GM19397 (cell line): ENCODE results near the gene SLC22A15.
"Not testable (repeated sequence)": the region's sequence is repeated elsewhere in the genome, so short reads cannot be mapped to it uniquely, and the experiment has no call there.

Experiments
- ATAC-seq: cut with Tn5 transposase; IDR thresholded peaks from one replicate; pipeline ENCODE4 v1.9.1; 2021; ENCODE audit warnings: mild to moderate bottlenecking, moderate library complexity; ENCODE audit not compliant: unreplicated experiment

Gene SLC22A15

DNA sequence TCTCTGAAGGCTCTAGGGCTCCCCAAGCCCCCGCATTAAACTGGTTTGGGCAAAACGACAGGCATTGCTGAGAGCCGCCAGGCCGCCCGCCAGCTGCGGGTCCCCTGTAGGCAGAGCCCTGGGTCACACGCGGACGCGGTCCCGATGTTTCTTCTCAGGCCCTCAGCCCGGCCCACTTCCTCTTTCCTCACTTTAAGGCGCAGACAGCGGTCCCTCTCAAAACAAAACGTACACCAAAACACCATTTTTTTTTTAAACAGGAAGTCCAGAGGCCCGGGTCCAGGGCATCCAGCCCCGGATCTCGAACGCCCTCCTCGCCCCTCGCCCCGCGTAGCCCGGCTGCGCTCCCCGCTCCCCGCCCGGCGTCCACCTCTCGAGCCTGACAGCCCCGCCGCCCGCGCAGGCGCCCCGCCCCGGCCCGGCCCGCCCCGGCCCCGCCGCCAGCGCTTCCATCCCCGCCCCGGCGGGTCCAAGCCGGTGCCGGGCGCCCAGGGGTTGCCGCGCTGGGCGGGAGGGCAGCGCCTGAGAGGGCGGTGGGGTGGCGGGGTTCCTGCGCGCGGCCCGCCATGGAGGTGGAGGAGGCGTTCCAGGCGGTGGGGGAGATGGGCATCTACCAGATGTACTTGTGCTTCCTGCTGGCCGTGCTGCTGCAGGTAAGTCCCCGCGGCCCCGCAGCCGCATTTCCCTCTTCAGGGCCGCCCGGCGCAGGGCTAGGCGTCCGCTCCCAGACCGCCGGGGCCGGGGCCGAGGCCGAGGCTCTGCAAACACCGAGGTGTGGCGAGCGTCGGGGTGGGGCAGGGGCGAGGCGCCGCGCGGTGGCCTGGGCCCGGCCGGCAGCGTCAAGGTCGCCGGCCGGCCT, at the start of gene SLC22A15:
Gene SLC22A15, plus strand, starts transcription at position 452 of the 859 bp plus-strand sequence. Its CDS starts 115 bp downstream, at position 567.
- peak; percentile 89 for ATAC-seq

DNA sequence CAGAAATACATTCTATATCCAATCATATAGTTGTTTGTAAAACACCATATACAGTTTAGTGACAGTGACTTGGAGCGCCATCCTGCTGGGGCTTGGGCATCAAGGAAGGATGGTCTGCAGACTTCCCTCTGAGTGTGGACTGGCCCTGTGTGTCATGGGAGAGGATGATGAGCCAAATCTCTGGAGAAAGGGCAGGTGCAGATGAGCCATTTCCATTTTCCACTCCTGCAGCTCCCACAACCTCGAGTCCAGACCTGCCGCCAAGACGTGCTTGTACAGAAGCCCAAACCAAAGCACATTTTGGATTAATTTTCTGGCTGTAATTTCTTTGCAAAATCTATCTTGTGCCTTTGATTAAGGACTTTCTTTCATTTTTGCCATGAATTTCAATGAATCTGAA, 48.3 kb upstream of the SLC22A15 start:
- no peak for ATAC-seq

DNA sequence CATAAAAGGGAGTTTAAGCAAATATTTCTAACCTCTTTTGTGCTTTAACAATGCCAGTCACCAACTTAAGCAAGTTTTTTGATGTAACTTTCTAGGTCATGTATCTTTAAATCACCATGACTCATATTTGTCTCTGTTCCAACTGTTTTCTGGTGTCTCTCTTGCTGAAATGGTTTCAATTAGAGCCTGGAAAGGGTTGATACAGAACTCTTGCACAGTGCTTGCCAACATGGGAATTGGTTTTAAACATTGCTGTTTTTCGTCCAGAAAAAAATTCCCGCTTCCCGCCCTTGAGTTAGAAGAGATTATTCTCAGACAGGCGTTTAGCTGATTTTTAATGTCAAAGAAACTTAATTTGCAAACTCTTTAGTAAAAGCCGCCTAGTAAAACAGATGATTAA, 46.4 kb upstream of the SLC22A15 start:
- ATAC-seq, result no peak

- ATAC-seq, result no peak
Observed at GRCh38 chr1:115933625-115934024, 42.7 kb upstream of the SLC22A15 start.

DNA sequence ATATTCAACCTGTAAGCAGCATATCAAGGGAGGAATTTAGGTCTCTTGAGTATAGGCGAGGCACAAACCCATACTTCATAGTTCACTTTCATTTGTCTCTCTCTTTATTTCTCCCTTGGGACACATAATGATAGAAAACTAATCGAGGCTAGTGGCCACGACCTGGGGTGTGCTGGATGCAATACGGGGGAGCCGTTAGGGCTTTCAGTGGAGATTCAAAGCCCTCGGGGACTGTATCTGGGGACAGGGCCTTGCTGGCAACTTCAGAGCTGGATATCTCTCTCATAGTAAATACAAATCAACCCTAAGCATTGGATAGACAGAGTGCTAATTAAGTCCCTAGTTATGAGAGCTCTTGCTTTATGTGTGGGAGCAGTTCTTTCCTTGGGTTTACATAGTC, 36.9 kb upstream of the SLC22A15 start:
- no peak for ATAC-seq

DNA sequence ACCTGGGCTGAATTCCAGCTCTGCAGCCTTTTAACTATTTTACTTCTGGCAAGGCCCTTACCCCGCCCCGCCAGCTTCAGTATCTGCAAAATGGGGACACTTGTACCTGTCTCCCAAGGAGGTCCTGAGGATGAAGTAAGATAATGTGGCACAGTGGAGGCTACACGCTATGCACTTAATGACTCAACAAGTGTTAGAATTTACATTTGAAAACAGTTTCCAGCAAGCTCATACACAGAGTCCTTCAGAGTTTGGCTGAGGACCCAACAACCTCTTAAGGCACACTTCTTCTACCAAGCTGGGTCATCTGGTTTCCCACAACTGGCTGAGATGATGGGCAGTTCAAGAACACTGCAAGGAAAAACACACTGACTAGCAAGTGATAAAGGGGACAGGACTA, 30.2 kb upstream of the SLC22A15 start:
- no peak for ATAC-seq

DNA sequence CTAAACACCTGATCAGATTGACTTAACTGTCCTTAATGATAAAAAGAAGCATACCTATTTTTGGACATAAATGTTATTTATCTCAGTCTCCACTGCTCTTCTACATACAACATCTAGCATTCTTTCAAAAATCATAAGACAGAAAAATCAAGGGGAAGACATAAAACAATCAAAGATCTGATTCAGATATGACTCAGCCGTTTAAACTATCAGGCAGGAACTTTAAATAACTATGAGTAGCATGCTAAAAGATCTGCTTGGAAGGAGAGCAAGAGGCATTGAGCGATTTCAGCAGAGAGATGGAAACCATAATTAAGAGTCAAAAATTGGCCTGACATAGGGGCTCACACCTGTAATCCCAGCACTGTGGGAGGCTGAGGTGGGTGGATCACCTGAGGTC, 27.2 kb upstream of the SLC22A15 start:
- ATAC-seq, result no peak

- no peak for ATAC-seq
Observed at GRCh38 chr1:115951560-115951959, 24.8 kb upstream of the SLC22A15 start.

DNA sequence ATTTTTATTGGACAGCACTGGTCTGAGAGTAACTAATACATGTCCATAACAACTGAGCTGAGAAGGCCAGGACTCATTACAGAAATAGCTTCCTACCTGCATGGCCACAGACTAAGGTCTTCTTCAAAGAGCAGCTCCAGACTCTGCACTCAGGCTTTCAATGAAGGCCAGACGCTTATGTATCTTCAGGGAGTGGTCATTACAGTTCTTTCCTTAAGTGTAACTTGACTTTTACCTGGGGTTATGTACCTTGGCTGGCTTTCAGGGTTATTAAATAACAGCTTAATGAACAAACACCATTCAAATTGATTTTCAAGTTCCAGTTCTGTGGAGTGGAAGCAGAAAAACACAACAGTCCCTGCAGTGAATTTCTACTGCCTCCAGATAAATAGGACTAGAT, 23.8 kb upstream of the SLC22A15 start:
- no peak for ATAC-seq

- ATAC-seq, result no peak
Observed at GRCh38 chr1:115953180-115953579, 23.1 kb upstream of the SLC22A15 start.

DNA sequence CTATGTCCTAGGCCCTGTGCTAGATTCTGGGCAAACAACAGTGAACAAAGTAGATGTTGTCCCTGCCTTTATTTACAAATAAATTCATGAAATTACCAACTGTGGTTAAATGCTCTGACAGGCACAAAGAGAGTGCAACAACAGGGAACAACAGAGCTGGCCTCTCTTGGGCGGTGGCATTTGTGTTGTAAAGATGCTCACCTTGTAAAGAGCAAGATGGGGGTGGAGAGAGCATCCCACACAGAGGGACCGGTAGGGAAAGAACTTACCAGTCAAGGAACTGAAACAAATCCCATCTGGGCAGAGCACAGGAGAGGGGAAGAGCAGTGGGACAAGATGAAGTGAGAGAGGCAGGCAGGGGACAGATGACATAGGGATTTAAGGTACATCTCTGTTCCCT, 21.6 kb upstream of the SLC22A15 start:
- no peak for ATAC-seq

- no peak for ATAC-seq
Observed at GRCh38 chr1:115955228-115955627, 21.1 kb upstream of the SLC22A15 start.

DNA sequence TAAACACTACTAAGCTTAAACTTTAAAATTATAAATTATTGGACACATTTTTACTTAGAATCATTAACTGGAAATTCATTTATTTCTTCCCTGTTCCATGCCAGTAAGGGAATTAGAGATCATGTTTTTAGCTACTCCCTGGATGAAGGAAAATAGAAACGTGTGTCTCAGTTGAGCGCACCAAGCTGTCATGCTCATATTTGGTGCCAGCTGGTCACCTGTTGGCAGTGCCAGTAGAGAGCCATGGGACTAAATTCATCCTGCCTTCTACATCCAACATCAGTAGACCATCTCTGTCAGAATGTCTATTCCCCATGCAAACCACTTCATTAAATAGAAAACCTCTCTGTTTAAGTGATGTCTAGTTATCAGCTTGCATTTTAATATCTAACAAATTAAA, 17.4 kb upstream of the SLC22A15 start:
- no peak for ATAC-seq

GRCh38 chr1:115969509-115969908, 6.8 kb upstream of the SLC22A15 start:
- no peak for ATAC-seq

GRCh38 chr1:115971778-115972177, 4.5 kb upstream of the SLC22A15 start:
- ATAC-seq, result not testable (repeated sequence)

GRCh38 chr1:115973154-115973553, 3.2 kb upstream of the SLC22A15 start:
- no peak for ATAC-seq

GRCh38 chr1:115975569-115976061, 698 bp upstream of the SLC22A15 start:
- no peak for ATAC-seq

- no peak for ATAC-seq
Observed at GRCh38 chr1:115976921-115977498, 697 bp downstream of the SLC22A15 start.

DNA sequence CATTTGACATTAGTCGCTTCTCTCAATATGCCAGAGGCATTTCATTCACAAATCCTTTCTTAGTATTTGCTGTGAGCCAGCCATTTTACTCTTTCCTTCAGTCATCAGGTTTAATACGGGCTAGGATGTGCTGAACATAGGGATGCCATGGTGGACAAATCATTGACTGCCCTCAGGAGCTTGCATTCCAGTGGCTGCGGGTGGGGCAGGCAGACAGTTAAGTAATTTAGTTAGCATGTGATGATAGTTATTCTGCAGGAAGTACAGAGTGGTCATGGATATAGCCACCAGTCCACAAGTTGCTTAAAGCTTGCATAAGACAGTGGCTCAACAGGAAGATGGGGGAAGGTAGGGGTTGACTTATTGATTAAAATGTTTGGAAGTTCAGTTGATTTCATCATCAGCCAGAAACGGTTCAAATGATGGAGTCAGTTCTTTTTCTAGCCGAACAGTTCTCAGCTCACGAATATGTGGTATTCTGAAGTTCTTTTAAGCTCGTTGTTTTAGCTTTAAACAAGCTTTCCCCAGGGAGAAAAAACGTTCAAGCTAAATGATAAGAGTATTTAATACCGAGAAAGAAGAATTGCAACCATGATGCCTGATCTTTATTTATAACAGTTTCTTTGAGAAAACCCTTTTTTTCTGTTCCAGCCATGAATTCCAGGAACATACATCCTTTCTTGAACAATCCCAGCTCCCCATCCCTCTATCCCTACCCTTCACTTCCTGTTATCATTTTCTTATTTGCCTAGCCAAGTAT, 1.4 kb downstream of the SLC22A15 start:
- ATAC-seq, result no peak

DNA sequence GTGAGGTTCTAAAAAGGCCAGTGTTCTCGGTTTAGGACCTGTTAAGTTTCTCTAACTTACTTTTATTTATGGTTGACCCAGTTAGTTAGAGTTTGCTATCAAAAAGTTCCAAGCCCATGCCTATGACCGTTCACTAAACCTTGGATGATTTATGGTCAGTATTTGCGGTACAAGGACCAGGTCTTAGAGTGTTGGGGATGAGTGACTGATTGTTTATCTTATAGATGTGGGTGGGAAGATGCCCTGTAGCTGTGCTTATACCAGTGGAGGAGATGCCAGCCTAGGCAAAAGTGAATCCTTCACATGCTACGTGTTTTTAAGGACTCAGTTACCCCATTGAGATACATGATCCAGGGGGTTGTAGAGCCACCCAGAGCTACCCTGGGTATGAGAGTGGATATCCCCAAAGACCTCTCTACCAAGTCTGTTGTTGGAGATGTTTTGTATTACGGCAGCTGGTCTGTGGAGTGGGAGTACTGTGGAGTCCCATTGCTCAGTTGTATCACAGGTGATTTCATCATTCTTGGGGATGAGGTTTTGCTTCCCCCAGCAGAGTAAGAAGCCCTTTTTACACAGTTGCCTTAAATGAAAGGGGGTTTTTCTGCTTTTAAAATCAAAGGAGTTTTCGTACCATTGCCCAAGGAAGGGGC, 2.1 kb downstream of the SLC22A15 start:
- no peak for ATAC-seq

DNA sequence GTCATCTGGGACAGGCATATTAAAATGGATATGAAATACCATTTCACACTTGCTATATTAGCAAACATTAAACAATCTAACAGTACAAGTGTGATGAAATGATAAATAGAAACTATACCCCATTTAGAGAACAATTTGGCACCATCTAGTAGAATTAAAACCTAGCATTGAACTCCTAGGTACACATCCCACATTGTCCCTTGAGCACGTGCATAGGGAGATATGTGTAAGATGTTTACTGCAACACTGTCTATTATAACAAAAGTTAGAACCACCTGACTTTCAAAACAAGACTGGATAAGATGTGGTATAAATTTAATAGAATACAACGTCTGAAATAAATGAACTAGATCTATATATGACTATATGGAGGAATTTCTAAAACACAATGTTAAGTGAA, 3.8 kb downstream of the SLC22A15 start:
- no peak for ATAC-seq
